Activated gamma-delta T cell treated with Interleukin-2 at 50 U/mL for 16 hours (primary cell): ENCODE results near the gene NUTM2A.
"Not testable (repeated sequence)": the region's sequence is repeated elsewhere in the genome, so short reads cannot be mapped to it uniquely, and the experiment has no call there.

Source experiments
- DNase-seq: peaks from one replicate; pipeline ENCODE4 v3.0.0-alpha.2; 2020

Gene NUTM2A

DNA sequence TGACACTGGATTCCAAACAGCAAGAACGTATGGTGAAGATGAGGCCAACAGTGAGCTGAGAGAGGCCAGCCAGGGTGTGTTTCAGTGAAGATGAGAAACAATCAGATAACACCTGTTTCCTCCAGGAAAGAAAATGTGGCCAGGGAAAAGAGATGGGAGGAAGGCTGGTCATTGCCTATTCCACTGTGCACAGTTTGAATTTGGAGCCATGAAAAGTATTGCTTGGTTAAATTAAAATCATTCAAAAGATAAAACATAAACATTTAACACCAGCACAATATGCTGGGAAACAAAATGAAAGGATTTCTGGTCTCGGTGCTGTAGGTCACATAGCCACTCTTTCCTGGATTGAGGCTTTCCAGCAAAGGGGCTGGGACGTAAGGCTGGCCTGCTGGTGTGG lies at the start of gene NUTM2A:
Gene NUTM2A (plus strand): TSS at position 301 of the 400 bp plus-strand sequence. CDS start 383 bp downstream, outside the sequence.
- not testable (repeated sequence) for DNase-seq

- not testable (repeated sequence) for DNase-seq
These were observed 47.7 kb upstream of the NUTM2A start for GRCh38 chr10:87177587-87177986.

DNA sequence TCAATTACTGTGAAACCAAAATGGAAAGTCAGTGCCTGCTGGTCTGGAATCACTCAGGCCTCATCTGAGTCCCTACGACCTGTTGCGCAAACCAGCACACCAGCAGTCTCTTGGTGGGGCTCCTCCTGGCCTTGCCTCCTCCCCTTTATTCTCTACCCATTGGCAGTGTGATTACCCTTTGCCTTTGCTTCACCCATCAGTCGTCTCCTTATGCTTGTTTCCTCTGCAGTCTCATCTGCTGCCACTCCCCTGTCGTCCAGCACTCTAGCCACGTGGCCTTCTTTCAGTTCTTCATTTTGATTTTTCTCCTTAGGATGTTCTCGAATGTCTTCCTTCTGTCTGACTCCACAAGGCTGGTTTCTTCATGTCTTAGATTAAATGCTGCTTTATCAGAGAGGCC lies 40.8 kb upstream of the NUTM2A start:
- DNase-seq = not testable (repeated sequence)

DNA sequence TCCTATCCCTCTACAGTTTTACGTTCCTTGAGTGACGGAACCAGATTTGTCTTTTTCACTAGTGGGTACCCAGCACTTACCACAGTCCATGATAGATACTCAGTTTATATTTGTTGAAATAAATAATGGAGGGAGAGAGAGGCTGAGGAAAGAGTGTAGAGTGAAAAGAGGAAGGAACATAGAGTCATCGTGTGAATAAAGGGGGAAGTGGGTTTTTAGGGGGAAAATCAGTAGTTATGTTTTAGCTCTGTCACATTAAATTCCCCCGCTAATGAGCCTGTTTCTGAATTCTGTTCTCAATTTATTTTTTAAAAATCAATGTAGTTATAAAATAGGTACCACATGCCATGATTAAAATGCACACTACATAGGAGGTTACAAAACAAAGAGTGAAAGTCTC lies 39.2 kb upstream of the NUTM2A start:
- not testable (repeated sequence) for DNase-seq

DNA sequence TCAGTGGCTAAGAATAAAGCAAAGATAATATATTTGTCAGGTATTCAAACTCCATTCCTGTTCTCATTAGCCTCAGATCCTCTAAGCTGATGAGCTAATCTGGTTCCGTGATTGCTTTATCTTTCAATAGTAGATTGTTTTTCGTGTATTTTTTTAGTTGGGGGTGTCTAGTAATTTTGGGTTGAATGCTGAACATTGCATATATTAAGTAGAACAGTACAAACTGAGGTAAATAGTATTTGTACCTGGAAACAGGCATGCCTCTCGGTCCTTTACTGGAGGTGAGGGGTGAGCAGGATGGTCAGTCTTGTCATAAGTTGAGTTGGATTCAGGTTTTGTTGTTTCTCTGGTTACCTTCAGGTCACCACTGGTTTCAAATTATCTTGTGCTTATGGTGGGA lies 37.7 kb upstream of the NUTM2A start:
- DNase-seq = not testable (repeated sequence)

DNA sequence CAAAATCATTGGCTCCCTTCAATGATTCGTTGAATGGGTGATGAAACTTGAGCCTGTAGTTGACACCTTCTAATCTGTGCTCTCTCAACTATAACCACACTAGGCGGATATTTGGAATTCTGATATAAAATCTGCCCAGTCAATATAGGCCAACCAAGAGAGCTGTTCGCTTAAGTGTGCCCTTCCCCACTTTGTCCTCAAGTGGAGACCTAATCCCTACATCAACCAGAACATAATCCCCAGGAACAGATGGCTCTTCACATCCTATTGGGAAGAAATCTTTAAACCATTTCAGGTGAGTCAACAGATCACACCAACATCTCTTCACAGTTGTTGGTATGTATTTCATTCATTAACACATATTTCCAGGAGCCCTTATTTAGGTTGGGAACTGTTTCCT lies 33.4 kb upstream of the NUTM2A start:
- not testable (repeated sequence) for DNase-seq

- DNase-seq = not testable (repeated sequence)
These were observed 24.3 kb upstream of the NUTM2A start for GRCh38 chr10:87200924-87201323.

- not testable (repeated sequence) for DNase-seq
These were observed 20.4 kb upstream of the NUTM2A start for GRCh38 chr10:87204801-87205200.

DNA sequence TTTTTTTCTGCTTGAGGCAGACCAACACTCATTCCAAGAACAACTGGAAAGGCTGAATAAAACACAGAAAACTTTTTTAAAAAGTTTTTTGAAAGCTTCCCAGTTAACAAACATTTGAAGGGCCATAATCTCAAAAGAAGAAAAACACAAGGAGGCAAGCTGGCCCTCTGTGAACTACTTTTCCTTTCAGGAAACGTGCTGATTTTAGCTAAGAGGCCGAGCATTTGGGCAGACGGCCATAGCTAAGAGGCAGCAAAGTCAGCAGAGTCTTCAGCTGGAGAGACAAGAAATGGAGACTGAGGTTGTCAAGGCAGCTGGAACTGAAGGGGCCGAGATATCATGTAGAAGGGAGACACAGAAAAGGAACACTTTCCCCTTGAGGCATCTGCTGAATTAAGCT lies 18.3 kb upstream of the NUTM2A start:
- not testable (repeated sequence) for DNase-seq

DNA sequence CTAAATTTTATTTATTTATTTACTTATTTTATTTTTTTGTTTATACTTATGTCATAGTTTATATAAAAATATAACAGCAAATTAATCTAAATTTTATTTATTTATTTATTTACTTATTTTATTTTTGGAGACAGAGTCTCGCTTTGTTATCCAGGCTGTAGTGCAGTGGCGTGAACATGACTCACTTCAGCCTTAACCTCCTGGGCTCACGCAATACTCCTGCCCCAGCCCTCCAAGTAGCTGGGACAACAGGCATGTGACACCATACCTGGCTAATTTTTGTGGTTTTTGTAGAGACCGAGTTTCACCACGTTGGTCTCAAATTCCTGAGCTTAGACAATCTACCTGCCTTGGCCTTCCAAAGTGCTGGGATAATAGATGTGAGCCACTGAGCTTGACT lies 14.9 kb upstream of the NUTM2A start:
- DNase-seq = not testable (repeated sequence)

DNA sequence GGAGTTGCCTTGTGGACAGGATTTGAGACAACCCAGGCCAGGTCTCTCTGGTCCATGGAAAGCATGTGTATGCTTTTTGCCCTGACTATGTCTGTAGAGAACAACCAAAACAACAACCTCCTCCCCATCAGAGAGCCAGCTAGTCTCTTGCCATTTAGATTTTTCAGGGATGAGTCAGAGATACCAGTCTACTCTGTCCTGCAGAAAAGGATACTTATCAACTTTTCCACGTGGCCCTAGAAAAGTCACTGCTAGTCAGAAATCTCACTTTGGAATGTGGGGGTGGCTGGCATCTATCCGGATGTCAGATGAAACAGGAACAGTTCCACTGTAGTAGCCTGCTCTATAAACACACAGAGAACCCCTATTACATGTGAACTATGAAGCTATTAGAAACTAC lies 13.4 kb upstream of the NUTM2A start:
- DNase-seq = not testable (repeated sequence)

GRCh38 chr10:87213150-87213765 lies 12.0 kb upstream of the NUTM2A start:
- DNase-seq = not testable (repeated sequence)

- not testable (repeated sequence) for DNase-seq
These were observed 11.4 kb upstream of the NUTM2A start for GRCh38 chr10:87213806-87214205.

DNA sequence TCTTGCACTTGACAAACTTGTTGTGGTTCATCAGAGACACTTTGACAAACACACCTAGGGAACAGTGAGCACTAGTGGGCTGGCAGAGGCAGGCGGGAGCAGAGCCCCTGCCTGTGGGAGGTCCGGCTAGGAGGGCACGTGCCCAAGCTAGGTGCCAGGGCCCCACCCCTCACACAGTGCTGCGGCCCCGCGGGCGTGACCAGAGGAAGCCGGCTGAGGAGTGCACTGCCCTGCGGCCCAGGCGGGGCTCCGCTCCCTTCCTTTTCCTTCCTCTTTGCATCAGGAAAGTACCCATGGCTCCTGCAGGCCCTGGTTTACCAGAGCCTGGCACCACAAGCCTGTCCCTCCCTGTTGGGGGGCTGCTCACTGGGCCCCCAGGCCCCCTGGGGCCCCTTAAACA lies 9.1 kb upstream of the NUTM2A start:
- not testable (repeated sequence) for DNase-seq

DNA sequence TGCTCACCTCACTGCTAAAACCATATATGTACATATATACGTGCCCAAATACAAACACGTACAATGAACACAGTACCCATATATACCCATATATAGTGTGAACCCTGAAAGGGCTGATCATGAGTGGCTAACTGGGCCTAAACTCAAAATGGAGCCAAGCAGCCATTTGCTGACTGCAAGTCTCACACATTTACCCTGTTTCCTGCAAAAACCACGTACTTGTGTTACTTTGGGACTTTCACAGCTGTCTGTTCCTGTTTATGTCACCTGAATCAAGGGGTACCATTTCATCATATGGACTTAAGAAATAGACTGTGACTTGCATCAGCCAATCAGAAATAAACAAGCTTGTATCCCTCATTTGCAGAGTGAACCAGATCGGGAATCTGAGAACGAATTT lies 5.9 kb upstream of the NUTM2A start:
- DNase-seq = not testable (repeated sequence)

GRCh38 chr10:87222789-87223188 lies 2.5 kb upstream of the NUTM2A start:
- DNase-seq = not testable (repeated sequence)

GRCh38 chr10:87228247-87228646 lies 3.0 kb downstream of the NUTM2A start:
- not testable (repeated sequence) for DNase-seq

DNA sequence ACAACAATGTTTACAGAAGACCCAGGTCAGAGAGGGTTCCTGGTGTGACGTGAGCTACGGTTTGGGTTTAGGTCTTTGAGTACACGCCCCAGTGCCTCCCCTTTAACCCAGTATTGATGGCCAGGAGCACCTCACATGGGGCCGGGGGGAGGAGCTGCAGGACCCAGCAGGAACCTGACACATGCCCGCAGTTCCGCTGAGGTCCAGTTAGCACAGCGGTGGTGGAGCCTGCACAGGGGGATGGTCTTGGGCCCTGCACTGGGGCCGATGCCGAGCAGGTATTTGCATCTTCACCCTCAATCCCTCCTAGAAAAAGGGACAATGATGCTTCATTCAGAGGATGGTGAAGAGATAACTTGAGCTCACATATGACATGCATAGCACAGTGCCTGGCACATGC lies 4.0 kb downstream of the NUTM2A start:
- DNase-seq = not testable (repeated sequence)

GRCh38 chr10:87234854-87235253 lies 9.6 kb downstream of the NUTM2A start:
- DNase-seq = not testable (repeated sequence)

DNA sequence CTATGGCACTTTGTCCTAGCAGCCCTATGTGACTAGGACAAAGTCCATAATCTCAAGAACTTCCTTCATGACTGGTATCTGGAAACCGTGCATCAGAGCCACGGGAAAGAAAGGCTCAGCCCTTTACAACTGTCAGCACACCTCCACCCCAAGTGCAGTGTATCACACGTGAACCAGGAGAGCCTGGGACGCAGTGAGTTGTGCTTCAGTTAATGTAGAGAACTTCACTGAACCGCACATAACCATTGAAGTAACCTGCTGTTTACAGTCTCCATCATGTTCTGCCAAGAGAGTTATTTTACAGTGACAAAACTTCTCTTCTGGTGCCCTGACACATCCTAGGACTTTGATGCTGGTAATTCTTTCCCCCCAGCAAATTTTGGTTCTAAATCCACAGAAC lies 12.0 kb downstream of the NUTM2A start:
- not testable (repeated sequence) for DNase-seq

DNA sequence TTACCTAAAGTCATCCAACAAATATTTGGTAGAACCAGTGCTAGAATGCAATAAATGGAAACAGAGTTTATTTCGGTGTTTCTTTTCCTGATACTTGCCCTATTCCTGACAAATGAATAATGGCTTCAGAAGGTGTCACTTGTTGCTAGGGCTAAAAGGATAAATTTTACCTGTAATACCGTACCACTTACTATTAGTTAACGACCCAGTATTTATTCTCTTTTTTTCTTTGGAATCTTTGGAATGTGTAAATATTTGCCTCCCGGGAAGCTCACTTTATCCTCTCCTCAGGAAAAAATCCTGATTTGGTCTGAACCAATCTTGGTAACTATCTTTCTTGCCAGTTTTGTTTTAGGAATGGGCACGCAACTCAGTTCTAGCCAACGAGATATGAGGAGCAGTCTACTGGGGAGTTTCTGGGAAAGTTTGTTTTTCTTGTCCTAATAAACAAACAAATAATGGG lies 14.1 kb downstream of the NUTM2A start:
- not testable (repeated sequence) for DNase-seq

DNA sequence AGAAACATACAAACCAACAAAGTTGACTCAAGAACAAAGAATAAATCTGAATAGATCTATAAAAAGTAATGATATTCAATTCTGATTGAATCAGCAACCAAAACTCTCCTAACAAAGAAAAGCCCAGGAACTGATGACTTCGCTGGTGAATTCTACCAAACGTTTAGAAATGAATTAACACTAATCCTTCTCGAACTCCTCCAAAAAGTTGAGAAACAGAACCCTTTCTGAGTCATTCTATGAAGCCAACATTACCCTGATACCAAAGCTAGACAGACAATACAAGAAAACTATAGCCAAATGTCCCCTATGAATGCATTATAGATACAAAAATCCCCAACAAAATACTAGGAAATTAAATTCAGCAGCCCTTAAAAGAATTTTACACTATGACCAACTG lies 16.9 kb downstream of the NUTM2A start:
- DNase-seq = not testable (repeated sequence)

GRCh38 chr10:87247335-87247734 lies 22.1 kb downstream of the NUTM2A start:
- not testable (repeated sequence) for DNase-seq

- not testable (repeated sequence) for DNase-seq
These were observed 23.6 kb downstream of the NUTM2A start for GRCh38 chr10:87248818-87249353.
